Measurements from ENCODE around the gene TRMT44. TPM values are rescaled to one million over a fixed set of nuclear protein-coding genes. Genes with fewer than 3 reads are reported as not detected.

The TRMT44 gene
- total and polyA plus RNA-seq, 2 of the 4 experiments (the other 2 are of a cell fraction): 7.3 to 8.1 TPM

GRCh38 chr4:8392591-8393190 is 47.9 kb upstream of the TRMT44 start:
- Histone ChIP-seq H3K4me3 (ENCODE audit: insufficient read depth, low read depth, low read length) (no peak overlapping the region), H2BK15ac (ENCODE audit: low read depth, low read length) (no peak overlapping the region), H3K79me1 (ENCODE audit: low read depth in 1 of 2, low read length in 2 of 2) (no peaks in the 10 kb centered on the region; a peak in 1 of 4 replicates), H2AK5ac (ENCODE audit: low read depth, low read length) (peak overlapping the region; percentile 42; the same call in 1 of the 2 replicates), H2BK20ac (ENCODE audit: low read depth, low read length) (no peak overlapping the region), H4K91ac (ENCODE audit: insufficient read depth, low read depth, low read length) (no peak overlapping the region), H3K9ac (ENCODE audit: low read depth, low read length) (no peak overlapping the region), H4K20me1 (ENCODE audit: insufficient read depth, low read length) (peaks cover 17% of the 10 kb centered on the region), H3K23ac (ENCODE audit: low read depth, low read length) (no peak overlapping the region), H3K56ac (ENCODE audit: extremely low read depth, insufficient read depth, low read length) (no peak overlapping the region), H3K9me1 (ENCODE audit: insufficient read depth, low read length) (peaks cover 15% of the 10 kb centered on the region; the same call in 1 of the 2 replicates), H4K5ac (ENCODE audit: low read depth, low read length) (no peak overlapping the region), H3K27ac (ENCODE audit: insufficient read depth, low read length) (no peak overlapping the region), H3K14ac (replicated peaks; ENCODE audit: low read depth, low read length) (no peak overlapping the region), H3K27me3 (ENCODE audit: control insufficient read depth, insufficient read depth, low read length) (no peaks in the 10 kb centered on the region), H3K4me1 (ENCODE audit: control insufficient read depth, insufficient read depth, low read length) (peaks cover 22% of the 10 kb centered on the region), H4K8ac (ENCODE audit: low read depth in 2 of 2, low read length in 2 of 2) (no peak overlapping the region), H3K9me3 (ENCODE audit: control insufficient read depth, insufficient read depth, low read length) (no peaks in the 10 kb centered on the region), H3K4me2 (ENCODE audit: low read depth, low read length) (no peak overlapping the region), H2BK120ac (ENCODE audit: low read depth, low read length) (no peak overlapping the region), H2AFZ (replicated peaks; ENCODE audit: low read length, poor library complexity) (no peak overlapping the region), H2AK9ac (replicated peaks; ENCODE audit: low read depth, low read length, poor library complexity) (no peak overlapping the region), H3K4ac (ENCODE audit: low read depth, low read length) (peak overlapping the region; percentile 1; the same call in 1 of the 2 replicates), H3K18ac (ENCODE audit: low read depth, low read length) (no peak overlapping the region), H3K36me3 (ENCODE audit: control insufficient read depth, insufficient read depth, low read length) (peaks cover 29% of the 10 kb centered on the region), H2BK5ac (ENCODE audit: low read depth, low read length, poor library complexity, severe bottlenecking) (no peak overlapping the region)
- dilution Hi-C loops (cut with HindIII; ENCODE audit: low sequenced_read_pairs, unreplicated experiment) (no loop called here), intact Hi-C loops (cut with micrococcal nuclease) (loop anchor here (1.0 to 2.0 kb wide), 3 partner anchors 38 to 118 kb away; no protein-coding TSS in a partner anchor), in situ Hi-C loops (cut with MboI; ENCODE audit: low sequenced_read_pairs) (no loop called here)
- BruUV-seq (replicated peaks): no TSS peak
- DNase-seq: peak; percentile 4
- ChIA-PET POLR2A (ENCODE audit: unreplicated experiment) (interaction anchor here (0.7 kb wide), 1 partner anchor 191 kb away, joined by 5 read pairs; no protein-coding TSS in a partner anchor), CTCF (interaction anchor here (1.9 to 2.1 kb wide), 2 partner anchors 118 to 125 kb away, joined by 6 read pairs; no protein-coding TSS in a partner anchor)
- no peak for ATAC-seq (ENCODE audit: low read depth)
- WGBS, 2 experiments (ENCODE audit: extremely low coverage in 2 of 2, insufficient read length in 1 of 2): 89% methylated on average over 7 of the region's 15 CpGs; no CpG with 5 or more reads in 1 of the 2 experiments
- TF ChIP-seq ELK1 (IDR thresholded peaks at IDR 0.05; ENCODE audit: borderline replicate concordance, low read depth, low read length) (no peak), MAFK (IDR thresholded peaks at IDR 0.05; ENCODE audit: low read depth, low read length) (no peak), BHLHE40 (IDR thresholded peaks at IDR 0.05; ENCODE audit: low read depth, low read length) (no peak), RAD21 (IDR thresholded peaks at IDR 0.05; ENCODE audit: low read length) (no peak), SMC3 (IDR thresholded peaks at IDR 0.05; ENCODE audit: low read depth, low read length) (no peak), POLR2A (IDR thresholded peaks at IDR 0.05; ENCODE audit: low read depth, low read length) (no peak), NFE2L2 (IDR thresholded peaks at IDR 0.05; ENCODE audit: low read depth, low read length) (no peak), CEBPB (IDR thresholded peaks at IDR 0.05; ENCODE audit: low read depth, low read length) (no peak), RCOR1 (IDR thresholded peaks at IDR 0.05; ENCODE audit: insufficient replicate concordance, low read length) (no peak), FOS (IDR thresholded peaks at IDR 0.05; ENCODE audit: low read depth, low read length) (no peak), MXI1 (IDR thresholded peaks at IDR 0.05; ENCODE audit: borderline replicate concordance, low read depth, low read length) (no peak), RFX5 (IDR thresholded peaks at IDR 0.05; ENCODE audit: low read depth, low read length) (no peak), MAZ (IDR thresholded peaks at IDR 0.05; ENCODE audit: borderline replicate concordance, low read depth, low read length) (no peak)
- TF ChIP-seq, protein P1, sequence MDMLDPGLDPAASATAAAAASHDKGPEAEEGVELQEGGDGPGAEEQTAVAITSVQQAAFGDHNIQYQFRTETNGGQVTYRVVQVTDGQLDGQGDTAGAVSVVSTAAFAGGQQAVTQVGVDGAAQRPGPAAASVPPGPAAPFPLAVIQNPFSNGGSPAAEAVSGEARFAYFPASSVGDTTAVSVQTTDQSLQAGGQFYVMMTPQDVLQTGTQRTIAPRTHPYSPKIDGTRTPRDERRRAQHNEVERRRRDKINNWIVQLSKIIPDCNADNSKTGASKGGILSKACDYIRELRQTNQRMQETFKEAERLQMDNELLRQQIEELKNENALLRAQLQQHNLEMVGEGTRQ (IDR thresholded peaks at IDR 0.05; ENCODE audit: low read depth, low read length): no peak
- TF ChIP-seq, protein P2, sequence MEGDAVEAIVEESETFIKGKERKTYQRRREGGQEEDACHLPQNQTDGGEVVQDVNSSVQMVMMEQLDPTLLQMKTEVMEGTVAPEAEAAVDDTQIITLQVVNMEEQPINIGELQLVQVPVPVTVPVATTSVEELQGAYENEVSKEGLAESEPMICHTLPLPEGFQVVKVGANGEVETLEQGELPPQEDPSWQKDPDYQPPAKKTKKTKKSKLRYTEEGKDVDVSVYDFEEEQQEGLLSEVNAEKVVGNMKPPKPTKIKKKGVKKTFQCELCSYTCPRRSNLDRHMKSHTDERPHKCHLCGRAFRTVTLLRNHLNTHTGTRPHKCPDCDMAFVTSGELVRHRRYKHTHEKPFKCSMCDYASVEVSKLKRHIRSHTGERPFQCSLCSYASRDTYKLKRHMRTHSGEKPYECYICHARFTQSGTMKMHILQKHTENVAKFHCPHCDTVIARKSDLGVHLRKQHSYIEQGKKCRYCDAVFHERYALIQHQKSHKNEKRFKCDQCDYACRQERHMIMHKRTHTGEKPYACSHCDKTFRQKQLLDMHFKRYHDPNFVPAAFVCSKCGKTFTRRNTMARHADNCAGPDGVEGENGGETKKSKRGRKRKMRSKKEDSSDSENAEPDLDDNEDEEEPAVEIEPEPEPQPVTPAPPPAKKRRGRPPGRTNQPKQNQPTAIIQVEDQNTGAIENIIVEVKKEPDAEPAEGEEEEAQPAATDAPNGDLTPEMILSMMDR (conservative IDR thresholded peaks at IDR 0.05; ENCODE audit: low read depth, low read length): no peak
